HG03066 (cell line): ENCODE measurements around the gene AMELY.
"Not testable (repeated sequence)": the region's sequence is repeated elsewhere in the genome, so short reads cannot be mapped to it uniquely, and the experiment has no call there.

ENCODE experiments used
- ATAC-seq: cut with Tn5 transposase; IDR thresholded peaks from one replicate; pipeline ENCODE4 v1.9.1; 2021; ENCODE audit warnings: low read depth; ENCODE audit not compliant: unreplicated experiment

Gene AMELY, protein sequence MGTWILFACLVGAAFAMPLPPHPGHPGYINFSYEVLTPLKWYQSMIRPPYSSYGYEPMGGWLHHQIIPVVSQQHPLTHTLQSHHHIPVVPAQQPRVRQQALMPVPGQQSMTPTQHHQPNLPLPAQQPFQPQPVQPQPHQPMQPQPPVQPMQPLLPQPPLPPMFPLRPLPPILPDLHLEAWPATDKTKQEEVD

DNA sequence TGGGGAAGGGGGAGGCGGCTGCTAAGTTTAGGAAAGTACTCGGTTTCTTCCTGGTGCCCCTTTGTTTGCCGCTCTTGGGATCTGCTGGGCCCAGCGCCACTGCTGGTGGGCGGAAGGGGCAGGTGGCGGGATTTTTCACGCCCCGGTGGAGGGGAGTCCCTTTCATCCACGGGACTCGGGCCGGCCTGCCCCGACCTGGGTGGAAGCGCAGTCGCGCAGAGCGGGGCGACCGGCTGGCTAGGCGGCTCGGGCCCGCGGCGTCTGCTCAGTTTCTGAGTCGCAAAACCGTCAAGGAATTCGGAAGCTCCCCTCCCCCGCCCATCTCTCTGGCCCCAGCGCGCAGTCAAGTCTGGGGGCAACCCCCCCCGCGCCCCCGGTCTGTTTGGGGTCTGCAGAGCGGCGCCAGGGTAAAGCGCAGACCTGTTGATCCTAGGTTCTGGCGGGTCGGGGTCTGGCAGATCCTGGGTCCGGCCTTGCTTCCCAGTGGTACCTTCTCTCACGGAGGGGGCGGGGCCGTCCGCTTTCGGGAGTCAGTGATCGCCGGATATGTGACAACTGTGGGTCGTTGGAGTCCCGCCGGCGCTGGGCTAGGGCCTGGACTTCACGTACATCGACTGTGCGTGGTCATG, at the start of gene AMELY:
AMELY (minus strand) TSS at position 500 of the 629 bp plus-strand sequence. CDS start 39,144 bp downstream, outside the sequence.
- ATAC-seq = no peak

DNA sequence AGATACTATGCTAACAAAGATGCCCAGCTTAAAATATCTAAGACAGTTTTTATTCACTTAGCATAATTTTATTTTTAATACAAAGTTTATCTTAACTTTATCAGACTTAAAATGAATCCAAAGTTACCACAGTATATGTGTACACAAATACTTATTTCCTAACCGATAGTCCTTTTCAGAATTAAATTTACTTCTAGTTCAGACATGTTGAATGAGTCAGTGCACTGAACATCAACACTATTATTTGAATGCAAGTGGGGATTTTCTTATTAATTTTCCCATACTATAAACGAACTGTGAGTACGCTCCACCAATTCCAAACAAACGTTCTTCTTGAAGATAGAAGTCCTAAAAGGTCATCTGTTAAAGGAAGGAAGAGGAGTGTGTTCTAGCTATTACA, 38.4 kb upstream of the AMELY start:
- no peak for ATAC-seq

DNA sequence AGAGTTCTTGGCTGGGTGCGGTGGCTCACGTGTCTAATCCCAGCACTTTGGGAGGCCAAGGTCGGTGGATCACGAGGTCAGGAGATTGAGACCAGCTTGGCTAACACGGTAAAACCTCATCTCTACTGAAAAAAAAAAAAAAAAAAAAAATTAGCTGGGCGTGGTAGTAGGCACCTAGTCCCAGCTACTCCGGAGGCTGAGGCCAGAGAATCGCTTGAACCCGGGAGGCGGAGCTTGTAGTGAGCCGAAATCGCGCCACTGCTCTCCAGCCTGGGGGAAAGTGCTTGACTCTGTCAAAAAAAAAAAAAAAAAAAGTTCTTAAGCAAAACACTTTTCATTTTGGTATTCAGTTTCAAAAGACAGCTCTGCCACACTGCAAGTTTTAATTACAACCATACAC, 36.8 kb upstream of the AMELY start:
- ATAC-seq = no peak

DNA sequence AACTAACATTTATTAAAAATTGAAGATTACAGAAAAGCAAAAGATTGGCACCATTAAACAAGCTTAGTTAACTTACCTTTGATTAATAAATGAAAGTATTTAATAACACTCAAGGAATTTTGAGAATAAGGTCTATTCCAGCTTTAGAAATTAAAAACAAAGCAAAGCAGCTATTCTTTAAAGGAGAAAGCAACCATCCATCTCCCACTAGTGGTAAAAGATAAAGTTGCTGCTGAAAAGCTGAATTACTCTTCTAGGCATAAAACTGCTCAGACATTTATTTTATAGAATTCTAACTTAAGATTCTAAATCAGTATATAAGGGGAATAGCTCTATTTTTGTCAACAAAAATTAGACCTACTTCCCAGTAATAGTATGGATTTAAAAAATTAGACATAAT, 36.1 kb upstream of the AMELY start:
- no peak for ATAC-seq

DNA sequence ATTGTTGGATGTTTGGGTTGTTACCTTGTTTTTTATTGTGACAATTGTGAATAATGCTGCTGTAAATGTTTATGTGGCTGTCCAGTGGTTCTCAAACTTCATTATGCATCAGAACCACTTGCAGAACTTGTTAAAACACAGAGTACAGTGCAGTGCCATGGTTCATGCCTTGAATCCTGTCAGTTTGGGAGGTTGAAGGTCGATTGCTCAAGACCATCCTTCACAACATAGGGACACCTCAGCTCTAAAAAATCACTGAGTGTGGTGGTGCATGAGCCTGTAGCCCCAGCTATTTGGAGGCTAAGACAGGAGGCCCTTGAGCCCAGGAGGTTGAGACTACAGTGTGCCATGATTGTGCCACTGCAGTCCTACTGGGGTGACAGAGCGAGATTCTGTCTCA, 23.9 kb upstream of the AMELY start:
- no peak for ATAC-seq

DNA sequence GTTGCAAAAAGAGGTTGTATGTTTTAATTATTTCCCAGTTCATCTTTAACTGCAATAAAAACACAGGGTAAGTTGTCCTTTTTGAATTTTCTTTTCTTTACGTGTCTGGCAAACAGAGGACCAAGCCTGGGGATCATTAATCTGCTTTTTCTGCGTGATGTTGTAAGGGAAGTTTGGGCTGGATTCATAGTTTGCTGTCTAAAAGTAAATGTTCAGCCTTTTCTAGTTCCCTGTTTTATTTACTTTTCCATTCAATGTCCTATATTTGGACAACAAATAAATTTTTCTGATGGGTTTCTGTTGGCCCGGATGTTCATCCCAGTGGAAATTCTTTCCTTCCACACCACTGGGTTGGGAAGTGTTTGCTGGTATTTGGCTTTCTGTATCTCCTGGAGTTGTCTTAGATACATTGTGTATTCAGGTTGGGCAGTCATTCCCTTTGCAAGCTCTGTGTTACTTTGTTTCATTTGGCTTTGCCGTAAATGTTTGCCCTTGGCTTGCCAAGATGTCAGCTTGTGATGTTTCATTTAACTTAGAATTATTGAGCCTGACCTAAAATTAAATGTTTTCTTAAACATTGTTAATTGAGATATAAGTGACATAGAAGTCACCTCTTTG, 20.3 kb upstream of the AMELY start:
- no peak for ATAC-seq

DNA sequence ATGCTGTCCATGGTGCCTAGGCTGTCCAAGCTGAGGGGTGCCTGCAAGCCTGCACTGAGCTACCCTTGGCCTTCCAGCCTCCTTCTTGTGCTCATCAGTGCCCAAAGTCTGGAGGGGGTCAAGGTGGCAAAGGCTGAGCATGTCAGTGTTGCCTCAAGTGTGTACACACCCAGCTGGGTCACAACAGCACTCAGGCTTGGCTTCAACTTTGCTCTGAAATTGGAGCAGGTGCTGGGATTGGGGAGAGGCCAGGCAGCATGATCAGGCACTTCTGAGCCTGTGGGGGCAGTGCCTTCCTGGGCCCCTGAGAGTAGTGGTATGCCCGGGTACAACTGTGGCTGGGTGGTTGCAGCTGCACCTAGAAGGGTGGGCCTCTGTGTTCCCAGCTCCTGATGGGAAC, 17.7 kb upstream of the AMELY start:
- no peak for ATAC-seq

DNA sequence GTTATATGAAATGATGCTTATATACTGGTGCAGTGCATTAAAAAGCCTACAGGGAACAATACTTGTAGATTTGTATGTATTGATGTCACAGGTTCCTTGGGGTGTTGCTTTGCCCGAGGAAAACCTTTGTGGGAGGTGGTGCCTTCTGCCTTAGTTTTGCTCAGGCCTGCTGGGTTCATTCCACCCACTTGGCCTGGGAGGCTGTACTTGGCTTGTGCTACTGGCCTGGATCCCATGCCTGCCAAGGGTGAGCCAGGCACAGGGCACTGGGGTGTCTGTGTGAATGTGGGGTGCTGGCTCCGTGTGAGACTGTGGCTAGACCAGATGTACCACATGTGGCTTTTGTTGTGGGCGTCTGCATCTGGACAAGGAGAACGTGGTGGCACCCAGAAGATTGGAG, 16.7 kb upstream of the AMELY start:
- ATAC-seq = no peak

DNA sequence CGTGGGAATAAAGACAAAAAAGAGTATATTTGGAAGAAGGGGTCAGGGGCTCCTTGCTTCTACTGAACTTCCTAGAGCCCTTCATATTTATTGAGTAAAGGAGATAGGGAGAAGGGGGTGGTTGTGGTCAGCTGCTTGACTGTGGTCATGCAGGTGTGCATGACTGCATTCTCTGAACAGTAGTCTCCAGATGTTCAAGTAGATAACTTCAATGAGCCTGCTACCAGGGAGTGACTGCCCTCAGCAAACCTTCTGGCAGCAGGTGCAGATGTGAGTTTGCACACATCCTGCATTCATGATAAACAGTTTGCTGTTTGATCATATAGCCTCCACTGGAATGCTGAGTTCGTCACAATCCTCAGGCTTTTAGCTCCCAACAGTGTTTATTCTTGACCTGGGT, 9.5 kb upstream of the AMELY start:
- ATAC-seq = no peak

DNA sequence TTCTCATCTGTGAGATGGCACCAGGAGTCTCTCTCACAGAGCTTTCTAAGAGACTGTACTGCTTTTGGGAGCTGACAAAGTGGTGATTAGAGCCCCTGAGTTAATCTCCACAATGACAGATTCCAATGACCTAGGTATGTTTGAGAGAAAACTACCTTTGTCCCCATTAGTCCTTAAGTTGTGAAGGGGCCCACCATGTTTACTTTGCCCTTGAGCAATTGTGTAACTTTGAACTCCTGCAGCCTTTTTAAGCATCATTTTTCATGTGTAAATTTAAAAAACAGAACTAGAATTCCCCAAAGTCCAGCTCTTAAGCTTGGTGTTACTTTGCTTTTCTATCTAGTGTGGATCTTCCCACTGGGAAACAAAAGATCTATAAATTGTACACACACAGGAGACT, 1.8 kb upstream of the AMELY start:
- ATAC-seq = no peak

DNA sequence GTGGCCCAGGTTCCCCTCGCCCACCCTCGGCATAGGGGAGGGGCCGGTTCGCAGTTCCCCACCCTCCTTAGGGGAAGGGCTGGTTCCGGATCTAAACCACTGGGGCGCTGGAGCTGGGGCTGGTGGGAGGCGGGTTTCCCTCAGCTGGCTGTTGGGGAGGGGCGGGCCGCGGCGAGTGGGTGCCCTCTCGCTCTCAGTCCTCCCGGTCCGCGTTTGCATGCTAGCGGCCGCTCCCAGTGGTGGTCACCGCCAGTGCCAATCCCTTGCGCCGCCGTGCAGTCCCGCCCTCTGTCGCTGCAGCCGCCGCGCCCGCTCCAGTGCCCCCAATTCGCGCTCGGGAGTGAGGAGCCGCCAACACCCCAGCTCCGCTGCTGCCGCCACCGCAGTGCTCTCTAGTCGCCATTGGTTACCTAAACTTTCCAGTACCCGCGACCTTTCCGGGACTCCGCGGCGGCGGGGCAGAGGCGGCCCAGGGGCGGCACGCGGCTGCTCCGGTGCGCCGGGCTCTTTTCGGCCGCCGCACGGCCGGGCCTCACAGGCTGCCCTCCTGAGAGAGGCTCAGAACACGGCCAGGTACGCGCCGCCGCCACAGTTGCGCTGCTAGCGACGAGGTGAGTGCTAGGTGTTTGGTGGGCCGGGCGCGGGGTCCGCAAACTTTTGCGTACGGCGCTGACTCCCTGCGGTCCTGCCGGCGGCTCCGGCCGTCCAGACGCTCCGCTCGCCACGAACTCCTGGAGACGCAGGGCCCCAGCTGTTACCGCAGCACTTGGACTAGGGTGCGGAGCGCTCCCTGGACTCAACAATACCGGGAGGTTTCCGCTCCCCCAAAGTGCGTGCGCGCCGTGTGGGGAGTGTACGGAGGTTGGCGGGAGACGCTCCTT, 940 bp downstream of the AMELY start, which contains the start of gene TBL1Y:
TBL1Y (plus strand) TSS at position 326 of the 881 bp plus-strand sequence. CDS start 114,388 bp downstream, outside the sequence.
- ATAC-seq = no peak

DNA sequence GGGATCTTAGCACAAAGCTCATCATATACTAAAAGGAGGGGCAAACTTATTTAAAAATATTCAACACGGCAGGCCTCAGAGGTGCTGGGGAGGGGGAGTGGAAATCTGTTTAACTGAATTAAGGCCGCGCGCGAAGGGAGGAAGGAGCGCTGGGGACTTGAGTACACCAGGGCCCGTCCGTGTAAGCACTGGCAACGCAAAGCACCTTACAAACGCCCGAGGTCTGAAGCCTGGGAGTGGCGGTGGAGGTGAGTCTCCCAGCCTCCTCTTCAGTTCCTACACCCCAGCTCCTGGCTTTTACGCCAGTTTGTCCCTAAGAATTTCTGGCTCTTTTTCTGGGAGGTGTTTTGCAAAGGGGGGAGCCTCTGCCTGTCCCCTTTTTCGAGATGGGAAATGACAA, 1.7 kb downstream of the AMELY start:
- no peak for ATAC-seq

DNA sequence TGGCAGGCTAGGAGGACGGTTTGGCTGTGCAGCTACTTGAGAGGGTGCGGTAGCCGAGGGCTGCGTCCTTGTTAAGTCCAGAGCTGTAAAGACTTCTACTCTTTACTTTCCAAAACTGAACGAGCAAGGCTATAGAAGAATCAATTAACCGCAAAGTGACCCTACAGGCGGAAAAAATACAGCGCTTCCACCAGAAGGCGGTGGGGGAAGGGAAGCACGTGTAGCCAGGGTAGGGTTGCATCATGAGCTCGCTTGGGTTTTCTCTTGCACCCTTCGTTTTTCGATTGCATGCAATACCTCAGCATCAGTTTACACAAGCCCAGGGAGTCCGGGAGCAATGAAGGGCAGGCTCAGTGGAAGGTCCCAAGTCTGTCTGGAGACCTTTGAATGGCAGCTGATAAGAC, 2.4 kb downstream of the AMELY start:
- no peak for ATAC-seq

DNA sequence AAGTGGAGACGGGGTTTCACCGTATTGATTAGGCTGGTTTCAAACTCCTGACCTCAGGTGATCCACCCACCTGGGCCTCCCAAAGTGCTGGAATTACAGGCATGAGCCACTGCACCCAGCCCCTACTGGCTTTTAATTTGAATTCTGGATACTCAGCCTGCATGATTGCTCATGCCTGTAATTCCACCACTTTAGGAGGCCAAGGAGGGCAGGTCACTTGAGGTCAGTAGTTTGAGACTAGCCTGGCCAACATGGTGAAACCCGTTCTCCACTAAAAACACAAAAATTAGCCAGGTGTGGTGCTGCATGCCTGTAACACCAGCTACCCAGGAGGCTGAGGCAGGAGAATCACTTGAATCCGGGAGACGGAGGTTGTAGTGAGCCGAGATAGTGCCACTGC, 3.5 kb downstream of the AMELY start:
- not testable (repeated sequence) for ATAC-seq

DNA sequence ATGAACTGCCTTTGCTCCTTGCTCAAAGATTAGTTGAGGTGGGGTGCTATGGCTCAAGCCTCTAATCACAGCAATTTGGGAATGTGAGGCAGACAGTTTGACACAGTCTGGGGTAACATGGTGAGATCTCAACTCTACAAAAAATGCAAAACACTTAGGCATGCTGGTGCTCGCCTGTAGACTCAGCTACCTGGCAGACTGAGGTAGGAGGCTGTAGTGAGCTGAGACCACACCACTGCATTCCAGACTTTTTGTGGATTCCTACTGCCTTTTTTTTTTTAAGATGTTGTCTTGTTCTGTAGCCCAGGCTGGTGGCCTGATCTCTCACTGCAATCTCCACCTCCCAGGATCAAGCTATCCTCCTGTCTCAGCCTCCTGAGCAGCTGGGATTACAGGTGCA, 4.0 kb downstream of the AMELY start:
- no peak for ATAC-seq

DNA sequence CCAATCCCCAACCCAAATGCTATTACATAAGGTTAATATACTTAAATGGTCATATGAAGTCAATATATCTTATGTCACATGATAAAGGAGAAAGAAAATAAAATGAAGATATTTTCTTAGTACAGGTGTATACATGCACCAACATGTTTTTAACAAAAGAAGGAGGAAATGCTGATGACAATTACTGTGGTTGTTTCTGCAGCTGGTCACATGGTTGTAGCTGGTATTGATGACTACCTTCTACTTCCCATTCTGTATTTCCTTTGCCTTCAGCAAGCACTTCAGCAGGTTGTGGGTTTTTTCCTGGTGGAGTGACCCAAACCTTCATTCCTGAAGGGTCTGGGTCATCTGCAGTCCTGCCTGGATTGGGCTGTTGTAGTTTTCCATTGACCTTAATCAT, 9.4 kb downstream of the AMELY start:
- not testable (repeated sequence) for ATAC-seq

DNA sequence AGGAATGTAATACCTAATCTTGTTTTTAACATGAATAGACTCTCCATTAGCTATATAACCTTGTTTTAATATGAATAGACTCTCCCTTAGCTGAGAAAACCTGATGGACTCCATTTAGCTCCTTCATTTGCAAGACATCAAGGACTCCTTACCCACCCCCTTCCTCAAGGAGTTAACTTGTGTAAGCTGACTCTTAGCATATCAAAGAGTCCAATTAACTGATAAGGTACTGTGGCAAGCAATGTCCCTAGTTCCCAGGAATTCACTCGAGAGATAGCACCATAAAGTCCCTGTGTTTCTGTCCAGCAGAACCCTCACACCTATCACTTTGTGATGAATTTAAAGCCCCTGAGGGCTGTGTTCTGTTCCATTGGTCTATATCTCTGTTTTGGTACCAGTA, 16.3 kb downstream of the AMELY start:
- ATAC-seq = no peak

DNA sequence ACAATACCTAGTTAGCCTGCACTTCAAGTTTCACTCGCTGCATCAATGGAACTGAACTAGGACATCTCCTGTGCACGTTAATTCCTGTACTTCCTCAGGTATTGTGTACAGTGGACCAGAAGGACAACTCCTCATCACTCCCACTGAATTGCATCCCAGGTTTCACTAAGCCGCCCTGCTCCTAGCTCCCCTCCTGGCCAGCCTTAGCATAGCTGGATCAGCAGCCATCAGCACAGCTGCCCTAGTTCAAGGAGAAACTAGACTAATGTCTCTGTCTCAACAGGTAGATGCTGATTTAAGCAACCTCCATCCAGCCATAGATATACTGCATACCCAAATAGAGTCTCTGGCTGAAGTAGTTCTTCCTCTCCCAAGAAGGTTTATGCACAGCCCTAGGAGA, 17.1 kb downstream of the AMELY start:
- ATAC-seq = no peak

DNA sequence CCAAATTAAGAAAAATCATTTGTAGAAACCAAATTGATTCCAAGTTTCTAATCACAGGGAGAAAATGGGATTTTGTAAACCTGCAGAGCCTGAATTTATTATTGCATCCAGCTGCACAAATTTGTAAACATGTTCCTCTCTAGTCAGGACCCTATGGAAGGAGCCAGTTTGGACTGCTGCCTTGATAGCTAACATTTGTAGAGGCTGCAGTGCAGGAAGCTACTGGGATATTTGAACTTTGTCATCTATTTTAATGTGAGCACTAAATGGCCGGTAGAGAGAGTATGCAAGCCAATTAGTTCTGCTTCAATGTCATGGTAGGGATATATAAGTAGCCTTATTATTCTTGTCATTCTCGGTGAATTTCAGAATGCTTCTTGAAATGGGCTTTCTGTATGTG, 62.2 kb downstream of the AMELY start:
- ATAC-seq = no peak

DNA sequence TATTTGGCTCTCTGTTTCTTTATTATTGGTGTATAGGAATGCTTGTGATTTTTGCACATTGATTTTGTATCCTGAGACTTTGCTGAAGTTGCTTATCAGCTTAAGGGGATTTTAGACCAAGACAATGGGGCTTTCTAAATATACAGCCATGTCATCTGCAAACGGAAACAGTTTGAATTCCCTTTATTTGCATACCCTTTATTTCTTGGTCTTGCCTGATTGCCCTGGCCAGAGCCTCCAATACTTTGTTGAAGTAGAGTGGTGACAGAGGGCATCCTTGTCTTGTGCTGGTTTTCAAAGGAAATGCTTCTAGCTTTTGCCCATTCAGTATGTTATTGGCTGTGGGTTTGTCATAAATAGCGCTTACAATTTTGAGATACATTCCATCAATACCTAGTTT, 68.9 kb downstream of the AMELY start:
- ATAC-seq = not testable (repeated sequence)
